ENCODE results near the gene NRCAM. TPM values are rescaled to one million over a fixed set of nuclear protein-coding genes. Genes with fewer than 3 reads are reported as not detected.

NRCAM gene
- total and polyA plus RNA-seq, 2 of the 13 experiments (the other 11 are each of a cell fraction or from before 2014, with no cell fraction given): 0.31 to 0.33 TPM

- no TSS peak for BruUV-seq (replicated peaks)
- TF ChIP-seq ZNF709 (CRISPR knock-in tag; IDR thresholded peaks at IDR 0.05) (no peak), PTBP1 (IDR thresholded peaks at IDR 0.05; ENCODE audit: low read depth, low read length, poor library complexity, severe bottlenecking) (no peak), ZNF264 (CRISPR knock-in tag; IDR thresholded peaks at IDR 0.05) (no peak), DR1 (CRISPR knock-in tag; IDR thresholded peaks at IDR 0.05) (no peak), NFE2 (CRISPR knock-in tag; IDR thresholded peaks at IDR 0.05) (no peak), POLR2G (IDR thresholded peaks at IDR 0.05; ENCODE audit: low read depth, low read length) (no peak)
- POLR2A ChIA-PET: no interaction called here
- in situ Hi-C loops (cut with HindIII; ENCODE audit: extremely low pct_ligation_motif_present, low pct_unique_long_range_greater_than_20kb): no loop called here
- CTCF ChIA-PET (ENCODE audit: low intra/inter-chr PET ratio, low total read pairs): no interaction called here
- Histone ChIP-seq H3K27ac (ENCODE audit: extremely low read length, insufficient read depth, low read length) (no peak overlapping the region), H3K9ac (ENCODE audit: insufficient read depth, low read depth, low read length) (no peak overlapping the region), H3K4me2 (ENCODE audit: low read depth, low read length) (no peak overlapping the region), H3K4me1 (ENCODE audit: insufficient read depth, low read length) (no peaks in the 10 kb centered on the region), H3K79me2 (ENCODE audit: insufficient read depth, low read length) (no peaks in the 10 kb centered on the region), H3K36me3 (replicated peaks in 1 of 2; ENCODE audit: control insufficient read depth in 1 of 2, insufficient read depth in 2 of 2, low read length in 2 of 2) (no peaks in the 10 kb centered on the region), H3K27me3 (ENCODE audit: control insufficient read depth in 1 of 2, insufficient read depth in 2 of 2, low read length in 2 of 2) (no peaks in the 10 kb centered on the region), H3K9me3 (ENCODE audit: low read length) (no peaks in the 10 kb centered on the region), H2AFZ (ENCODE audit: low read length) (no peak overlapping the region), H3K4me3 (replicated peaks in 1 of 3; ENCODE audit: insufficient read depth in 1 of 3, low read depth in 2 of 3, low read length in 3 of 3) (no peak overlapping the region), H4K20me1 (ENCODE audit: insufficient read depth, low read length) (no peaks in the 10 kb centered on the region)
- DNase-seq (ENCODE audit: low spot score) (no peak), FAIRE-seq (no peak), ATAC-seq (no peak)
- intact Hi-C loops (cut with micrococcal nuclease; ENCODE audit: unreplicated experiment): no loop called here
- 26% methylated on average over 2 of the region's 2 CpGs for WGBS (ENCODE audit: low lambda C conversion rate)
These were observed 30.4 kb downstream of the NRCAM start for GRCh38 chr7:108425714-108426275.

GRCh38 chr7:108424013-108424412 is 32.2 kb downstream of the NRCAM start:
- no peak overlapping the region for H3K27ac ChIP-seq (ENCODE audit: extremely low read length, insufficient read depth, low read length)
- H2AFZ ChIP-seq (ENCODE audit: low read length): no peak overlapping the region
- TF ChIP-seq ZNF367 (CRISPR knock-in tag; IDR thresholded peaks at IDR 0.05; ENCODE audit: borderline replicate concordance) (no peak), ATM (IDR thresholded peaks at IDR 0.05; ENCODE audit: borderline replicate concordance) (no peak), CBX1 (IDR thresholded peaks at IDR 0.05; ENCODE audit: low read depth) (no peak), MEIS1 (CRISPR knock-in tag; IDR thresholded peaks at IDR 0.05; ENCODE audit: borderline replicate concordance) (no peak), ELF1 (CRISPR knock-in tag; IDR thresholded peaks at IDR 0.05) (no peak), IRF2 (CRISPR knock-in tag; IDR thresholded peaks at IDR 0.05) (no peak), ATAD3A (CRISPR knock-in tag; IDR thresholded peaks at IDR 0.05) (no peak), ZNF264 (CRISPR knock-in tag; IDR thresholded peaks at IDR 0.05) (no peak), ZNF557 (CRISPR knock-in tag; IDR thresholded peaks at IDR 0.05) (no peak), FOXC1 (CRISPR knock-in tag; IDR thresholded peaks at IDR 0.05; ENCODE audit: borderline replicate concordance) (no peak), HNRNPLL (IDR thresholded peaks at IDR 0.05; ENCODE audit: low read depth, low read length, poor library complexity, severe bottlenecking) (no peak), ZNF775 (CRISPR knock-in tag; IDR thresholded peaks at IDR 0.05; ENCODE audit: borderline replicate concordance) (no peak), RELA (CRISPR knock-in tag; IDR thresholded peaks at IDR 0.05) (no peak)
- intact Hi-C loops (cut with micrococcal nuclease; ENCODE audit: unreplicated experiment) (no loop called here), in situ Hi-C loops (cut with HindIII; ENCODE audit: extremely low pct_ligation_motif_present, low pct_unique_long_range_greater_than_20kb) (no loop called here)
- no peaks in the 10 kb centered on the region for H3K27me3 ChIP-seq (ENCODE audit: control insufficient read depth in 1 of 2, insufficient read depth in 2 of 2, low read length in 2 of 2)
- no peak overlapping the region for H3K4me3 ChIP-seq (replicated peaks in 1 of 3; ENCODE audit: insufficient read depth in 1 of 3, low read depth in 2 of 3, low read length in 3 of 3)
- BruUV-seq (replicated peaks): no TSS peak
- no peaks in the 10 kb centered on the region for H3K9me3 ChIP-seq (ENCODE audit: low read length)
- no peaks in the 10 kb centered on the region for H3K4me1 ChIP-seq (ENCODE audit: insufficient read depth, low read length)
- DNase-seq (ENCODE audit: low spot score): no peak
- H3K79me2 ChIP-seq (ENCODE audit: insufficient read depth, low read length): no peaks in the 10 kb centered on the region
- ATAC-seq: no peak
- no peaks in the 10 kb centered on the region for H3K36me3 ChIP-seq (replicated peaks in 1 of 2; ENCODE audit: control insufficient read depth in 1 of 2, insufficient read depth in 2 of 2, low read length in 2 of 2)
- FAIRE-seq: no peak
- ChIA-PET CTCF (ENCODE audit: low intra/inter-chr PET ratio, low total read pairs) (no interaction called here), POLR2A (no interaction called here)
- H3K4me2 ChIP-seq (ENCODE audit: low read depth, low read length): no peak overlapping the region
- 37% methylated on average over 4 of the region's 4 CpGs for WGBS (ENCODE audit: low lambda C conversion rate)
- no peaks in the 10 kb centered on the region for H4K20me1 ChIP-seq (ENCODE audit: insufficient read depth, low read length)
- no peak overlapping the region for H3K9ac ChIP-seq (ENCODE audit: insufficient read depth, low read depth, low read length)

Data from HepG2 (cell line).